ENCODE data around the gene TBC1D22B. TPM values are rescaled to one million over a fixed set of nuclear protein-coding genes. Genes with fewer than 3 reads are reported as not detected.
A peak's percentile ranks its signal among the peaks of the same experiment; 100 is the strongest.

The TBC1D22B gene
- total RNA-seq, 1 donor from 2014 or later = 4.7 TPM

DNA sequence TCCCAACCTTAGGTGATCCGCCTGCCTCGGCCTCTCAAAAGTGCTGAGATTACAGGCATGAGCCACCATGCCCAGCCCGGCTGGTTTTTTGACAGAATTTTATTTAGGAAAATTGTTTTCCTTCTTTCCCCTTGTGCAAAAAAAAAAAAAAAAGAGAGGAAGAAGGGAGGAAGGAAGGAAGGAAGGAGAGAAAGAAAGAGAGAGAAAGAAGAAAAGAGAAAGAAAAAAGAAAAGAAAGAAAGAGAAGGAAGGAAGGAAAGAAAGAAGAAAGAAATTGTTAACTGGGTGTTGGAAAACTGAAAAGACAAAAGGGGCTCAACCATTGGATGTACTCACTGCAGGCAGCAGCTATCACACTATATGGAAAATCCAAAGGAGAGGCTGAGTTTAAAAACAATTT is 94.8 kb downstream of the TBC1D22B start:
- Histone ChIP-seq H3K4me3 (ENCODE audit: low read depth, low read length) (no peak overlapping the region), H3K36me3 (ENCODE audit: control insufficient read depth, insufficient read depth, low read length) (no peaks in the 10 kb centered on the region), H3K27me3 (ENCODE audit: control insufficient read depth, insufficient read depth, low read length) (no peaks in the 10 kb centered on the region)
- no peak for FAIRE-seq
- DNase-seq (ENCODE audit: low read depth) = no peak
- TF ChIP-seq, protein P1, sequence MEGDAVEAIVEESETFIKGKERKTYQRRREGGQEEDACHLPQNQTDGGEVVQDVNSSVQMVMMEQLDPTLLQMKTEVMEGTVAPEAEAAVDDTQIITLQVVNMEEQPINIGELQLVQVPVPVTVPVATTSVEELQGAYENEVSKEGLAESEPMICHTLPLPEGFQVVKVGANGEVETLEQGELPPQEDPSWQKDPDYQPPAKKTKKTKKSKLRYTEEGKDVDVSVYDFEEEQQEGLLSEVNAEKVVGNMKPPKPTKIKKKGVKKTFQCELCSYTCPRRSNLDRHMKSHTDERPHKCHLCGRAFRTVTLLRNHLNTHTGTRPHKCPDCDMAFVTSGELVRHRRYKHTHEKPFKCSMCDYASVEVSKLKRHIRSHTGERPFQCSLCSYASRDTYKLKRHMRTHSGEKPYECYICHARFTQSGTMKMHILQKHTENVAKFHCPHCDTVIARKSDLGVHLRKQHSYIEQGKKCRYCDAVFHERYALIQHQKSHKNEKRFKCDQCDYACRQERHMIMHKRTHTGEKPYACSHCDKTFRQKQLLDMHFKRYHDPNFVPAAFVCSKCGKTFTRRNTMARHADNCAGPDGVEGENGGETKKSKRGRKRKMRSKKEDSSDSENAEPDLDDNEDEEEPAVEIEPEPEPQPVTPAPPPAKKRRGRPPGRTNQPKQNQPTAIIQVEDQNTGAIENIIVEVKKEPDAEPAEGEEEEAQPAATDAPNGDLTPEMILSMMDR (IDR thresholded peaks at IDR 0.05; ENCODE audit: insufficient read depth, low read length, severe bottlenecking) = no peak

DNA sequence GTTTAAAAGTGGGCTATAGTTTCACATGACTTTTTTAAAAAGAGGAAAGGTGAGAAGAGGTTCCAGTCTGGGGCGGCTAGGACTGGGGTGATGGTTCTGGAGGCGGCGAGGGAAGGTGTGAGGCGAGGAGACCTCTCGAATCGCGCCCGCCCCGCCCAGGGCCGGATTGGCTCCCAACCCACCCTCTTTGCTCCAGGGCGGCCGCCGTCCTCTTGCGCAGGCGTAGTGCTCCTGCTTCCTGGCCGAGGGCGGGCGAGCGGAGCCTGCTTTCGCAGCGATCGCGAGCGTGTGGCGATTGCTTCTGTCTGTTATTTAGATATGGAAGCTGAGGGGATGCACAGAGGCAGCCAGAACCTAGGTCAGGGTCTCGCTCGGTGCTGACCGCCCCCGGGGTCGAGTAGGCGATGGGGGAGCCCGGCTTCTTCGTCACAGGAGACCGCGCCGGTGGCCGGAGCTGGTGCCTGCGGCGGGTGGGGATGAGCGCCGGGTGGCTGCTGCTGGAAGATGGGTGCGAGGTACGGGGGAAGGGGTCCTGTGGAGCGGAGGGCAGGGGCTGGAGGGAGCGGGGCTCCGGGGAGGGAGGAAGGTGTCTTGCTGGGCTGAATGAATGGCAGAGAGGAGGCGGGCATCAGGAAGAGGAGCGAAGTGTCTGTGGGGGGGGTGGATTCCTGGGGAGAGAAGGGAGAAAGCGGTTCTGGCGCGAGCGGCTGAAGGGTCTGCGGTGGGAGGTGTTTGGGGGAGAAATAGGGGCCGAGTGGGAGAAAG is 96.4 kb downstream of the TBC1D22B start, which contains the start of gene RNF8:
RNF8 (plus strand) TSS at position 223 of the 765 bp plus-strand sequence; CDS start at position 405, 182 bp downstream.
- TF ChIP-seq, protein P1 (IDR thresholded peaks at IDR 0.05; ENCODE audit: insufficient read depth, low read length, severe bottlenecking) = no peak
- Histone ChIP-seq H3K36me3 (ENCODE audit: control insufficient read depth, insufficient read depth, low read length) (no peaks in the 10 kb centered on the region), H3K4me3 (ENCODE audit: low read depth, low read length) (peak within 1 kb of the TSS; percentile 93), H3K27me3 (ENCODE audit: control insufficient read depth, insufficient read depth, low read length) (no peaks in the 10 kb centered on the region)
- DNase-seq (ENCODE audit: low read depth) (peak; percentile 74), FAIRE-seq (no peak)

DNA sequence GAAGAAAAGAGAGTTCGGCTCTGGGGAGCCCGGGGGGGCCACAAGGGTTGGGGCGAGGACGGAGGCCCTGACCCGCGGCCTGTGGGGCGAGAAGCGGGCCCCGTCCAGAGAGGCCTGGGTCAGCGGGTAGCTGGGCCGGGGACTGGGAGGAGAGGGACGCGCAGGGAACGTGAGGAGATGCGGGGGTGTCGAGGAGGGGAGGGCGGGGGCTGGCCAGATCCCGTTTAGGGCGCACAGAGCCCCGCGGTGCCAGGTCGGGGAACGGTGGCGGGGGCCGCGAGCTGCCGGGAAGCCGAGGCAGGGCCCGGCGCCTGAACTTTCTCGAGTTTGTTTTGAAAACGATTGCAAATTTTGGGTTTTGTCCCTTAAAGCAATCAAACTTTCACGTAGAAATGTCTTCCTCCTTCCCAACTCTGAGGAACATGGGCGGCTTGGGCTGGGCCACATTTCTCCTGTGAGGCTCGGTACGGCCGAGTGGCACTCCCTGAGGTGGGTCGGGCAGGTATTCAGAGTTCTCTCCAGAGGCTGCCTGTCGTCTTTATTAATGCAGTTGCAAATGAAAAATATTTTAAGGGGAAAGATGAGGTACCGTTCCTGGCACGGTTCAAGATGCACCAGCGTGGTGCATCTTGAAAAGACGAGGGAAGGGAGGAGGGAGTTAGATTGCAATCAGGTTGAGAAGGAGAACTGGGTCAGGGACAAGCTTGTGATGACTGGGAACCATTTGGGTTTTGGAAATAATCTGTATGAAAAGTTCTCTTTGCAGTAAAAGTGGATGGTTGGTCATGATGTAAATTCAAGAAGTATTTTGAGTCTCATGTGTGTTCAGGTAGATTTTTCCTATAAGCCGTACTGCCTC is 97.2 kb downstream of the TBC1D22B start:
- Histone ChIP-seq H3K36me3 (ENCODE audit: control insufficient read depth, insufficient read depth, low read length) (no peaks in the 10 kb centered on the region), H3K27me3 (ENCODE audit: control insufficient read depth, insufficient read depth, low read length) (no peaks in the 10 kb centered on the region), H3K4me3 (ENCODE audit: low read depth, low read length) (peak overlapping the region; percentile 93)
- DNase-seq (ENCODE audit: low read depth) = no peak
- no peak for FAIRE-seq
- TF ChIP-seq, protein P1 (IDR thresholded peaks at IDR 0.05; ENCODE audit: insufficient read depth, low read length, severe bottlenecking) = no peak

DNA sequence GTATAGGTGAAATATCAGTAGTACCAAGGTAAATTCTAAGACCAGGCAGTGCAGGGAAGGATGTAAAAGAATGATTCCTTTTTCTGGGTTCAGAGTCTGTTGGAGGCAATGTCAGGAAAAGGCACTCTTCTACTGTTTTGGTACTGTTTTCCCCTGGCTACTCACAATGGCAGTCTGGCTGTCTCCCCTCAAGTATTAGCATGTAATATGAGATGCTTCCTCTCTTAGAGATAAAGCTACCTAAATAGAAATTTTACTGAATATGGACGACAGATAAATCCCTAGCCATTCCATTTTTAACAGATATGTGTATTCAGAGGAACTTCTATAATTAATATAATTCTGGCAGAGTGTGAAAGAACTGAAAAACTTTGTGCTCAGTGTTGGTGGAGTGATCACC is 99.7 kb downstream of the TBC1D22B start:
- H3K36me3 ChIP-seq (ENCODE audit: control insufficient read depth, insufficient read depth, low read length) = no peaks in the 10 kb centered on the region
- no peak overlapping the region for H3K4me3 ChIP-seq (ENCODE audit: low read depth, low read length)
- TF ChIP-seq, protein P1 (IDR thresholded peaks at IDR 0.05; ENCODE audit: insufficient read depth, low read length, severe bottlenecking) = no peak
- DNase-seq (ENCODE audit: low read depth) (no peak), FAIRE-seq (no peak)
- no peaks in the 10 kb centered on the region for H3K27me3 ChIP-seq (ENCODE audit: control insufficient read depth, insufficient read depth, low read length)

DNA sequence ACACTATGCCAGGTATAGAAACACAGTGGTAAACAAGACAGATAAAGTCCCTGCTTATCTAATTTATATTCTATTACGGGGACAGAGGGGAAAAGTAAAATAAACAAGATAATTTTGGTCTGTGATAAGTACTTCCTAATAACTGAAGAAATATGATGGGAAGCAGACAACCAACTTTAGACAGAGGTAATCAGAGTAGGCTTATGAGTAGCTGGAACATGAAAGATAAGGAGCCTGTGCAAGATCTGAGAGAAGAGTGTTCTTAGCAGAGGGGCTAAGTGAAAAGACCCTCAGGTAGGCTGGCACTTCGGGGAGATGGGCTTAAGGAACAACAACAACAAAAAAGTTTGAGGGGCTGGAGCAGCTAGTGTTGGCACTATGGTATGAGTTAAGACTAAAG is 100.3 kb downstream of the TBC1D22B start:
- Histone ChIP-seq H3K36me3 (ENCODE audit: control insufficient read depth, insufficient read depth, low read length) (no peaks in the 10 kb centered on the region), H3K27me3 (ENCODE audit: control insufficient read depth, insufficient read depth, low read length) (no peaks in the 10 kb centered on the region), H3K4me3 (ENCODE audit: low read depth, low read length) (no peak overlapping the region)
- FAIRE-seq (no peak), DNase-seq (ENCODE audit: low read depth) (no peak)
- TF ChIP-seq, protein P1 (IDR thresholded peaks at IDR 0.05; ENCODE audit: insufficient read depth, low read length, severe bottlenecking) = no peak

Measured in bronchial epithelial cell (primary cell).